GM23338 (cell line): Measurements from ENCODE around the gene CUBN.

ENCODE experiments used
- EZH2 ChIP-seq: fragments of 200-600 bp; sonication (generic); IDR thresholded peaks from one replicate; pipeline ENCODE4 v1.8.0; 2017; ENCODE audit warnings: antibody characterized with exemption, mild to moderate bottlenecking, low read depth; ENCODE audit not compliant: unreplicated experiment
- EZH2phosphoT487 ChIP-seq: fragments of 200-600 bp; sonication (generic); IDR thresholded peaks from one replicate; pipeline ENCODE4 v1.8.1; 2018; ENCODE audit warnings: antibody characterized with exemption; ENCODE audit not compliant: unreplicated experiment
- JUNB ChIP-seq: IDR thresholded peaks from one replicate; pipeline ENCODE4 v1.6.1; 2016; ENCODE audit warnings: antibody characterized with exemption; ENCODE audit not compliant: unreplicated experiment
- NANOG ChIP-seq: IDR thresholded peaks from 2 replicates; pipeline ENCODE4 v1.6.1; 2016; ENCODE audit warnings: antibody characterized with exemption, borderline replicate concordance
- POLR2AphosphoS5 ChIP-seq: IDR thresholded peaks from 2 replicates; pipeline ENCODE4 v1.6.1; 2016; ENCODE audit warnings: antibody characterized with exemption, low read depth
- STAT1 ChIP-seq: IDR thresholded peaks from one replicate; pipeline ENCODE4 v1.6.1; 2016; ENCODE audit warnings: antibody characterized with exemption; ENCODE audit not compliant: unreplicated experiment
- TF ChIP-seq, protein P1 (sequence below), 2 experiments: fragments of 200-600 bp in 1 of 2; sonication (generic) in 1 of 2; conservative IDR thresholded peaks; 2 replicates each; pipeline versions ENCODE4 v1.5.1 to v1.6.1; 2016 to 2017; ENCODE audit warnings: antibody characterized with exemption in 2 of 2, low read depth in 2 of 2, mild to moderate bottlenecking in 2 of 2, moderate library complexity in 1 of 2
- TF ChIP-seq, protein P2 (sequence below): IDR thresholded peaks from one replicate; pipeline ENCODE4 v1.6.1; 2018; ENCODE audit warnings: antibody characterized with exemption; ENCODE audit not compliant: unreplicated experiment
- TF ChIP-seq, protein P3 (sequence below): fragments of 250-450 bp; sonication (Bioruptor Pico); IDR thresholded peaks from 2 replicates; pipeline ENCODE4 v1.5.0; 2020; ENCODE audit warnings: mild to moderate bottlenecking, moderate library complexity

DNA sequence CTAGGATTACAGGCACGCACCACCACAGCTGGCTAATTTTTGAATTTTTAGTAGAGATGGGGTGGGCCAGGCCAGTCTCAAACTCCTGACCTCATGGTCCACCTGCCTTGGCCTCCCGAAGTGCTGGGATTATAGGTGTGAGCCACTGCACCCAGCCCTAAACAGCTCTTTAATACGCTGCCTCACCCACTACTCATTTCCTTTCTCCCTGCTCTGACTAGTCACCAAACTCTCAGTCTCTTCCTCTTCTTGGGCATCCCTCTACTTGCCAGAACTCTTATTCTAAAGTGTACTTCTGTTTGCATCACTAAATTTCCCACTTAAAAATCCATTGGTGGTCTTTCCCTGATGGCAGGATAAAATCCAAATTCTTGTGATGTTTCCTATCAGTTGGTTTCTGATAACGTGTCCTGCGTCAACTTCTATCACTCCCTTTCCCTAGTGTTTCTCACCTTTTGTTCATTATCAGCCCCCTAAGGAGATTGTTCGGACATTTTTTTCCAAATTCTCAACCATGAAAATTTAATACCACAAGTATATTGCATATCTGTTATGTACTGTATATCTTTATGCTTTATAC lies 124.7 kb downstream of the CUBN start:
- TF ChIP-seq, protein P1, sequence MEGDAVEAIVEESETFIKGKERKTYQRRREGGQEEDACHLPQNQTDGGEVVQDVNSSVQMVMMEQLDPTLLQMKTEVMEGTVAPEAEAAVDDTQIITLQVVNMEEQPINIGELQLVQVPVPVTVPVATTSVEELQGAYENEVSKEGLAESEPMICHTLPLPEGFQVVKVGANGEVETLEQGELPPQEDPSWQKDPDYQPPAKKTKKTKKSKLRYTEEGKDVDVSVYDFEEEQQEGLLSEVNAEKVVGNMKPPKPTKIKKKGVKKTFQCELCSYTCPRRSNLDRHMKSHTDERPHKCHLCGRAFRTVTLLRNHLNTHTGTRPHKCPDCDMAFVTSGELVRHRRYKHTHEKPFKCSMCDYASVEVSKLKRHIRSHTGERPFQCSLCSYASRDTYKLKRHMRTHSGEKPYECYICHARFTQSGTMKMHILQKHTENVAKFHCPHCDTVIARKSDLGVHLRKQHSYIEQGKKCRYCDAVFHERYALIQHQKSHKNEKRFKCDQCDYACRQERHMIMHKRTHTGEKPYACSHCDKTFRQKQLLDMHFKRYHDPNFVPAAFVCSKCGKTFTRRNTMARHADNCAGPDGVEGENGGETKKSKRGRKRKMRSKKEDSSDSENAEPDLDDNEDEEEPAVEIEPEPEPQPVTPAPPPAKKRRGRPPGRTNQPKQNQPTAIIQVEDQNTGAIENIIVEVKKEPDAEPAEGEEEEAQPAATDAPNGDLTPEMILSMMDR (conservative IDR thresholded peaks at IDR 0.05; ENCODE audit: low read depth in 2 of 2) = no peak
- no peak for TF ChIP-seq EZH2
- no peak for TF ChIP-seq NANOG
- no peak for TF ChIP-seq POLR2AphosphoS5
- no peak for TF ChIP-seq EZH2phosphoT487
- TF ChIP-seq JUNB = no peak
- TF ChIP-seq STAT1 = no peak
- TF ChIP-seq, protein P2, sequence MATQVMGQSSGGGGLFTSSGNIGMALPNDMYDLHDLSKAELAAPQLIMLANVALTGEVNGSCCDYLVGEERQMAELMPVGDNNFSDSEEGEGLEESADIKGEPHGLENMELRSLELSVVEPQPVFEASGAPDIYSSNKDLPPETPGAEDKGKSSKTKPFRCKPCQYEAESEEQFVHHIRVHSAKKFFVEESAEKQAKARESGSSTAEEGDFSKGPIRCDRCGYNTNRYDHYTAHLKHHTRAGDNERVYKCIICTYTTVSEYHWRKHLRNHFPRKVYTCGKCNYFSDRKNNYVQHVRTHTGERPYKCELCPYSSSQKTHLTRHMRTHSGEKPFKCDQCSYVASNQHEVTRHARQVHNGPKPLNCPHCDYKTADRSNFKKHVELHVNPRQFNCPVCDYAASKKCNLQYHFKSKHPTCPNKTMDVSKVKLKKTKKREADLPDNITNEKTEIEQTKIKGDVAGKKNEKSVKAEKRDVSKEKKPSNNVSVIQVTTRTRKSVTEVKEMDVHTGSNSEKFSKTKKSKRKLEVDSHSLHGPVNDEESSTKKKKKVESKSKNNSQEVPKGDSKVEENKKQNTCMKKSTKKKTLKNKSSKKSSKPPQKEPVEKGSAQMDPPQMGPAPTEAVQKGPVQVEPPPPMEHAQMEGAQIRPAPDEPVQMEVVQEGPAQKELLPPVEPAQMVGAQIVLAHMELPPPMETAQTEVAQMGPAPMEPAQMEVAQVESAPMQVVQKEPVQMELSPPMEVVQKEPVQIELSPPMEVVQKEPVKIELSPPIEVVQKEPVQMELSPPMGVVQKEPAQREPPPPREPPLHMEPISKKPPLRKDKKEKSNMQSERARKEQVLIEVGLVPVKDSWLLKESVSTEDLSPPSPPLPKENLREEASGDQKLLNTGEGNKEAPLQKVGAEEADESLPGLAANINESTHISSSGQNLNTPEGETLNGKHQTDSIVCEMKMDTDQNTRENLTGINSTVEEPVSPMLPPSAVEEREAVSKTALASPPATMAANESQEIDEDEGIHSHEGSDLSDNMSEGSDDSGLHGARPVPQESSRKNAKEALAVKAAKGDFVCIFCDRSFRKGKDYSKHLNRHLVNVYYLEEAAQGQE = no peak
- TF ChIP-seq, protein P3, sequence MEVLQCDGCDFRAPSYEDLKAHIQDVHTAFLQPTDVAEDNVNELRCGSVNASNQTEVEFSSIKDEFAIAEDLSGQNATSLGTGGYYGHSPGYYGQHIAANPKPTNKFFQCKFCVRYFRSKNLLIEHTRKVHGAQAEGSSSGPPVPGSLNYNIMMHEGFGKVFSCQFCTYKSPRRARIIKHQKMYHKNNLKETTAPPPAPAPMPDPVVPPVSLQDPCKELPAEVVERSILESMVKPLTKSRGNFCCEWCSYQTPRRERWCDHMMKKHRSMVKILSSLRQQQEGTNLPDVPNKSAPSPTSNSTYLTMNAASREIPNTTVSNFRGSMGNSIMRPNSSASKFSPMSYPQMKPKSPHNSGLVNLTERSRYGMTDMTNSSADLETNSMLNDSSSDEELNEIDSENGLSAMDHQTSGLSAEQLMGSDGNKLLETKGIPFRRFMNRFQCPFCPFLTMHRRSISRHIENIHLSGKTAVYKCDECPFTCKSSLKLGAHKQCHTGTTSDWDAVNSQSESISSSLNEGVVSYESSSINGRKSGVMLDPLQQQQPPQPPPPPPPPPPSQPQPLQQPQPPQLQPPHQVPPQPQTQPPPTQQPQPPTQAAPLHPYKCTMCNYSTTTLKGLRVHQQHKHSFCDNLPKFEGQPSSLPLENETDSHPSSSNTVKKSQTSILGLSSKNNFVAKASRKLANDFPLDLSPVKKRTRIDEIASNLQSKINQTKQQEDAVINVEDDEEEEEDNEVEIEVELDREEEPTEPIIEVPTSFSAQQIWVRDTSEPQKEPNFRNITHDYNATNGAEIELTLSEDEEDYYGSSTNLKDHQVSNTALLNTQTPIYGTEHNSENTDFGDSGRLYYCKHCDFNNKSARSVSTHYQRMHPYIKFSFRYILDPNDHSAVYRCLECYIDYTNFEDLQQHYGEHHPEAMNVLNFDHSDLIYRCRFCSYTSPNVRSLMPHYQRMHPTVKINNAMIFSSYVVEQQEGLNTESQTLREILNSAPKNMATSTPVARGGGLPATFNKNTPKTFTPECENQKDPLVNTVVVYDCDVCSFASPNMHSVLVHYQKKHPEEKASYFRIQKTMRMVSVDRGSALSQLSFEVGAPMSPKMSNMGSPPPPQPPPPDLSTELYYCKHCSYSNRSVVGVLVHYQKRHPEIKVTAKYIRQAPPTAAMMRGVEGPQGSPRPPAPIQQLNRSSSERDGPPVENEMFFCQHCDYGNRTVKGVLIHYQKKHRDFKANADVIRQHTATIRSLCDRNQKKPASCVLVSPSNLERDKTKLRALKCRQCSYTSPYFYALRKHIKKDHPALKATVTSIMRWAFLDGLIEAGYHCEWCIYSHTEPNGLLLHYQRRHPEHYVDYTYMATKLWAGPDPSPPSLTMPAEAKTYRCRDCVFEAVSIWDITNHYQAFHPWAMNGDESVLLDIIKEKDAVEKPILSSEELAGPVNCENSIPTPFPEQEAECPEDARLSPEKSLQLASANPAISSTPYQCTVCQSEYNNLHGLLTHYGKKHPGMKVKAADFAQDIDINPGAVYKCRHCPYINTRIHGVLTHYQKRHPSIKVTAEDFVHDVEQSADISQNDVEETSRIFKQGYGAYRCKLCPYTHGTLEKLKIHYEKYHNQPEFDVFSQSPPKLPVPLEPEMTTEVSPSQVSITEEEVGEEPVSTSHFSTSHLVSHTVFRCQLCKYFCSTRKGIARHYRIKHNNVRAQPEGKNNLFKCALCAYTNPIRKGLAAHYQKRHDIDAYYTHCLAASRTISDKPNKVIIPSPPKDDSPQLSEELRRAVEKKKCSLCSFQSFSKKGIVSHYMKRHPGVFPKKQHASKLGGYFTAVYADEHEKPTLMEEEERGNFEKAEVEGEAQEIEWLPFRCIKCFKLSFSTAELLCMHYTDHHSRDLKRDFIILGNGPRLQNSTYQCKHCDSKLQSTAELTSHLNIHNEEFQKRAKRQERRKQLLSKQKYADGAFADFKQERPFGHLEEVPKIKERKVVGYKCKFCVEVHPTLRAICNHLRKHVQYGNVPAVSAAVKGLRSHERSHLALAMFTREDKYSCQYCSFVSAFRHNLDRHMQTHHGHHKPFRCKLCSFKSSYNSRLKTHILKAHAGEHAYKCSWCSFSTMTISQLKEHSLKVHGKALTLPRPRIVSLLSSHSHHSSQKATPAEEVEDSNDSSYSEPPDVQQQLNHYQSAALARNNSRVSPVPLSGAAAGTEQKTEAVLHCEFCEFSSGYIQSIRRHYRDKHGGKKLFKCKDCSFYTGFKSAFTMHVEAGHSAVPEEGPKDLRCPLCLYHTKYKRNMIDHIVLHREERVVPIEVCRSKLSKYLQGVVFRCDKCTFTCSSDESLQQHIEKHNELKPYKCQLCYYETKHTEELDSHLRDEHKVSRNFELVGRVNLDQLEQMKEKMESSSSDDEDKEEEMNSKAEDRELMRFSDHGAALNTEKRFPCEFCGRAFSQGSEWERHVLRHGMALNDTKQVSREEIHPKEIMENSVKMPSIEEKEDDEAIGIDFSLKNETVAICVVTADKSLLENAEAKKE = no peak
